Lower leg skin (tissue), 4 donors: ENCODE results near the gene DPP6. TPM values are rescaled to one million over a fixed set of nuclear protein-coding genes. Genes with fewer than 3 reads are reported as not detected.

Experiments
- DNase-seq, 2 donors: peaks; one replicate each; pipeline ENCODE4 v3.0.0-alpha.2; 2019; ENCODE audit warnings: low spot score in 2 of 2
- H3K4me3 ChIP-seq: fragments of 200-600 bp; sonication (generic); 2 replicates; pipeline ENCODE4 v1.5.1; 2017; ENCODE audit warnings: mild to moderate bottlenecking, low read depth; ENCODE audit not compliant: poor library complexity, severe bottlenecking
- CTCF ChIP-seq, 3 donors: fragments of 450-650 bp; IDR thresholded peaks; one replicate each; pipeline ENCODE4 v1.5.1; 2016; ENCODE audit warnings: antibody characterized with exemption in 3 of 3, mild to moderate bottlenecking in 3 of 3, moderate library complexity in 2 of 3
- POLR2A ChIP-seq, 2 donors: fragments of 450-650 bp; IDR thresholded peaks; one replicate each; pipeline ENCODE4 v1.6.1; 2016 to 2017; ENCODE audit warnings: antibody characterized with exemption in 2 of 2, mild to moderate bottlenecking in 1 of 2, moderate library complexity in 1 of 2
- WGBS, 2 donors: methylation state at CpG; one replicate each; pipeline ENCODE4 v1.1.5; 2018; 5-methylcytosine and 5-hydroxymethylcytosine counted together
- intact Hi-C: fragments of 100-400 bp; cut with DNase I; formaldehyde crosslinking; loops from one replicate; pipeline ENCODE4 v1.15.0; 2023; ENCODE audit warnings: low total_unique reads
- total RNA-seq, 4 donors: library from RNA; depleted of rRNA; stranded (reverse); fragments of >200 nt; gene quantifications; one replicate each; pipeline ENCODE4 v1.1.0, GENCODE V29; 2016

The DPP6 gene
- total RNA-seq, 4 donors from 2014 or later: 1.0 to 4.5 (median 2.9) TPM

DNA sequence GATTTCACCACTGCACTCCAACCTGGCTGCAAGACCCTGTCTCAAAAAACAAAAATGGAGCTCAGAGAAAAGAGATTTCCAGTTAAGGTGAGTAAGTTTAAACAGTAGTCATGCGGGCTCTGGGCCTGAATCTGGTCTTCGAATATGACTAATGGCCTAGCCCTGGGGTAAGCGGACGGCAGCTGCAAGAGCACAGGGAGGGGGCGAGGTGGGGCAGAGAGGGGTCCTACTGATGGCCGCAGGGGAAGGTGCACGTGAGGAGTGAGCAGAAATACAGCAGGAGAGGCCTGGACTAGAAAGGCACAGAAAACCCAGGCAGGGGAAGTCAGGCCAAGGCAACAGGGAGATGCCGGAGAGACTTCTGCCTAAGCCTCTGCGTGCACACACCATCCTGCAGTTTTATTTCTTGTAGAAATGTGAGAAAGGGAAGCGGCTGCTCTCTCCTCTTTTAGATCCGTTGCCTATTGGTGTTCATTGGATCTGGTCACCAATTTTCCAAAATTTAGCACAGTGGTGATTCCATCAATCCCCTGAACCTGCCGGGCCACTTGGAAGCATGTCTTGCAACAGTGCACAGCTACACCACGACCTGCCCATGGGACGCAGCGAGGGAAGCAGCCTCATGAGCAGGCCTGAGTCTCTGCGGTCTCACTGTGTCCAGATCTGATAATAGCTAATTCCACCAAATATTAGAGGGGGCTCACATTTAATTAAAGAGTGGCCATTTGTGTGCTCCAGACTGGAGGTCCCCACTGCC, 811.7 kb downstream of the DPP6 start:
- DNase-seq: no peak
- 80% methylated on average over 16 of the region's 16 CpGs for WGBS, 2 donors

DNA sequence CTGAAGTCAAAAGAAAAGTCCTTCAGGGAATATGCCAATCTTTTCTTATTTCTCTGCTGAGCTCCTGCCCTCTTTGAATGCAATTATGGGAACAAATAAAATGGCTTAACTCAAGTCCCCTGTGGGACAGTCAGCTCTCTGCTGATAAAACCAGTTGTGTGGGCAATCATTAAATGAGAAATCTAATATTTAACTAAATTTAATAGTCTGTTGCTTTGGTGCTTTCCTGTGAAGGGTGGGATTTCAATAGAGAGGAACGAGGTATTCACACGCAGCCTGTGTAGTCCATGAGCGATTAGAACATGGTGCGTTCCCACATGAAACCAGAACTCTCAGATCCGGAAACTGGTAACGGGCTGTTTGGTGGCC, 812.3 kb downstream of the DPP6 start:
- 84 to 90% methylated on average over 6 of the region's 6 CpGs for WGBS, 2 donors

More for the DNA sequence above, 811.7 kb downstream of the DPP6 start:
- intact Hi-C loops: no loop called here
- no peak overlapping the region for H3K4me3 ChIP-seq
- TF ChIP-seq CTCF (IDR thresholded peaks at IDR 0.05): no peak
- TF ChIP-seq POLR2A (IDR thresholded peaks at IDR 0.05): no peak

DNA sequence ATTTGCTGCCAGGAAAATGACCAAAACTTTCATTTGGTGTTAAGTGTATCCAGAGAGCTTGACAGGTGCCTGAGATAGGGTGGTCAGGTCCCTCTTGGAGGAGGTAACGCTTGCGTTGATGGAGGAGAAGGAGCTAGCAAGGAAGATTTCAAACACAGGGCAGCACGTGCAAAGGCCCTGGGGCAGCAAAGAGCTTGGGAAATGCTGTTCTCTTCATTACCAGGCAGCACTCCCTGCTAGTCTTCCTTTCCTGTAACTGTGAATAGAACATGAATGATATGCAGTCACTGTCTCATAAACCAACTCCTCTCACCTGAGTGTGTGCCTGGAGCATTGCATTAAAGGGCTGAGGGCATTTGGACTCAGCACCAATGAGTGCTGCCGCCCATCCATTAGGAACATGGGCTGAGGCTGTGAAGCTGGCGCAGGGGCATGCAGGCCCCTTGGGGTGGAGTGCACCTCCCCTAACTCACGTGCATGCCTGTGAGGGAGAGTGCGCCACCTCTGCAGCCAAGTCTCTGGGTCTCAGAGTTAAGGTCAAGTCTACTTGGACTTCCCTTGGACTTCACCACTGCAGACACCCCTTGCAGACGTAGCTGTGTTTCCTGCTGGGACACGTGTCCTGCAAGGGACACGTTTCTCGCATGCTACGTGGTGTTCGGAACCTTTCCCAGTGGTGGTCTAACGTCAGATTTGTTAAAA, 813.9 kb downstream of the DPP6 start:
- no peak for TF ChIP-seq CTCF (IDR thresholded peaks at IDR 0.05)
- no peak for TF ChIP-seq POLR2A (IDR thresholded peaks at IDR 0.05)
- DNase-seq: no peak
- no peak overlapping the region for H3K4me3 ChIP-seq
- intact Hi-C loops: no loop called here
- WGBS, 2 donors: 87% methylated on average over 14 of the region's 14 CpGs

More for the DNA sequence above, 812.3 kb downstream of the DPP6 start:
- H3K4me3 ChIP-seq: no peak overlapping the region
- DNase-seq: no peak
- TF ChIP-seq POLR2A (IDR thresholded peaks at IDR 0.05) (no peak), CTCF (IDR thresholded peaks at IDR 0.05) (no peak)
- intact Hi-C loops: no loop called here

DNA sequence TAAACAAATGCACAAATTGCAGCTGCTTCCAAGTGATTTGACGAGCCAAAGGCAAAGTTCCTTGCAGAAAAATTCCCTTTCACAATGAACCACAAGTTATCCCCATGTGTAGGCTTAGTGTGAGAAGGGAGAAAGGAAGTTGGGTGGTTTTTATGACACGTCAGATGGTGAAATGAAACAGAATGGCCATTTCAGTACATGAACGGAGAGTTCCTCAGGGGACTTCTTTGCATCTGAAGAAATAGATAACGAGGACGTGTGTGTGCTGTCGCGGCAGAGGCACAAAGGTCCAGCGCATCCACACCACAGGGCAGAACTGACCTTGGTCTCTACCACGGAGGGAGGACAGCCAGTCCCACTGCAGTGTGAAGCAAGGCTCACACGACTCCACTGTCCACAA, 814.9 kb downstream of the DPP6 start:
- 66 to 67% methylated on average over 10 of the region's 10 CpGs for WGBS, 2 donors
- no peak for TF ChIP-seq CTCF (IDR thresholded peaks at IDR 0.05)
- TF ChIP-seq POLR2A (IDR thresholded peaks at IDR 0.05): no peak
- no peak for DNase-seq
- no peak overlapping the region for H3K4me3 ChIP-seq
- intact Hi-C loops: no loop called here

GRCh38 chr7:154868921-154869320, 816.7 kb downstream of the DPP6 start:
- no peak overlapping the region for H3K4me3 ChIP-seq
- intact Hi-C loops: no loop called here
- TF ChIP-seq POLR2A (IDR thresholded peaks at IDR 0.05): no peak
- TF ChIP-seq CTCF (IDR thresholded peaks at IDR 0.05): no peak
- DNase-seq: no peak
- 12 to 19% methylated on average over 11 of the region's 11 CpGs for WGBS, 2 donors
